HuH-7 (cell line): ENCODE measurements around the gene CCDC149.

ENCODE experiments used
- DNase-seq: peaks from one replicate; pipeline ENCODE4 v3.0.0; 2011; ENCODE audit warnings: low spot score

The CCDC149 gene

GRCh38 chr4:24775032-24775605 is 137.7 kb downstream of the CCDC149 start:
- no peak for DNase-seq

- no peak for DNase-seq
These were observed 138.4 kb downstream of the CCDC149 start for GRCh38 chr4:24774452-24774851.

- no peak for DNase-seq
These were observed 139.9 kb downstream of the CCDC149 start for GRCh38 chr4:24772952-24773351.

- no peak for DNase-seq
These were observed 140.7 kb downstream of the CCDC149 start for GRCh38 chr4:24772061-24772705.

GRCh38 chr4:24771241-24771640 is 141.6 kb downstream of the CCDC149 start:
- DNase-seq, result no peak

GRCh38 chr4:24770667-24771066 is 142.2 kb downstream of the CCDC149 start:
- DNase-seq, result no peak

- no peak for DNase-seq
These were observed 142.7 kb downstream of the CCDC149 start for GRCh38 chr4:24770032-24770584.

GRCh38 chr4:24769571-24769970 is 143.3 kb downstream of the CCDC149 start:
- no peak for DNase-seq

- no peak for DNase-seq
These were observed 144.2 kb downstream of the CCDC149 start for GRCh38 chr4:24768604-24769003.

GRCh38 chr4:24768006-24768405 is 144.8 kb downstream of the CCDC149 start:
- no peak for DNase-seq

GRCh38 chr4:24765376-24765988 is 147.4 kb downstream of the CCDC149 start:
- DNase-seq, result no peak

GRCh38 chr4:24764345-24764744 is 148.5 kb downstream of the CCDC149 start:
- no peak for DNase-seq

- DNase-seq, result no peak
These were observed 149.1 kb downstream of the CCDC149 start for GRCh38 chr4:24763631-24764297.
